Tibial artery (tissue), 4 donors: ENCODE data around the gene AMER2.
A peak's percentile ranks its signal among the peaks of the same experiment; 100 is the strongest.

Source experiments
- DNase-seq, 2 donors: peaks; one replicate each; pipeline ENCODE4 v3.0.0-alpha.2; 2019
- H3K27ac ChIP-seq, 2 donors: fragments of 200-600 bp; sonication (generic) in 1 of 2; 1 replicate in 1 of 2; 2 replicates in 1 of 2; pipeline ENCODE4 v1.5.1; 2018 to 2019; ENCODE audit warnings: mild to moderate bottlenecking in 1 of 2
- H3K27me3 ChIP-seq, 2 donors: fragments of 200-600 bp; sonication (generic) in 1 of 2; one replicate each; pipeline versions ENCODE4 v1.5.1 to v1.6.0; 2016 to 2019
- H3K36me3 ChIP-seq, 3 donors: fragments of 200-600 bp; sonication (generic) in 2 of 3; one replicate each; pipeline ENCODE4 v1.5.1; 2016 to 2019; ENCODE audit warnings: mild to moderate bottlenecking in 2 of 3
- H3K4me1 ChIP-seq, 4 donors: fragments of 200-600 bp; sonication (generic) in 2 of 4; 1 replicate in 3 of 4; 2 replicates in 1 of 4; pipeline ENCODE4 v1.5.1; 2016 to 2019
- H3K4me3 ChIP-seq, 2 donors: fragments of 200-600 bp; sonication (generic) in 1 of 2; 1 replicate in 1 of 2; 2 replicates in 1 of 2; pipeline ENCODE4 v1.5.1; 2018 to 2019; ENCODE audit warnings: mild to moderate bottlenecking in 2 of 2
- H3K9me3 ChIP-seq, 3 donors: fragments of 200-600 bp; sonication (generic) in 1 of 3; one replicate each; pipeline ENCODE4 v1.5.1; 2016 to 2019
- intact Hi-C: fragments of 100-400 bp; cut with DNase I; formaldehyde crosslinking; loops from one replicate; pipeline ENCODE4 v1.15.0; 2023; ENCODE audit warnings: low total_unique reads
- TF ChIP-seq, protein P1 (sequence below), 2 experiments: fragments of 200-600 bp in 1 of 2; fragments of 450-650 bp in 1 of 2; IDR thresholded peaks; one replicate each; pipeline ENCODE4 v1.5.1; 2017 to 2019; ENCODE audit warnings: antibody characterized with exemption in 2 of 2, mild to moderate bottlenecking in 1 of 2, moderate library complexity in 1 of 2

The AMER2 gene

DNA sequence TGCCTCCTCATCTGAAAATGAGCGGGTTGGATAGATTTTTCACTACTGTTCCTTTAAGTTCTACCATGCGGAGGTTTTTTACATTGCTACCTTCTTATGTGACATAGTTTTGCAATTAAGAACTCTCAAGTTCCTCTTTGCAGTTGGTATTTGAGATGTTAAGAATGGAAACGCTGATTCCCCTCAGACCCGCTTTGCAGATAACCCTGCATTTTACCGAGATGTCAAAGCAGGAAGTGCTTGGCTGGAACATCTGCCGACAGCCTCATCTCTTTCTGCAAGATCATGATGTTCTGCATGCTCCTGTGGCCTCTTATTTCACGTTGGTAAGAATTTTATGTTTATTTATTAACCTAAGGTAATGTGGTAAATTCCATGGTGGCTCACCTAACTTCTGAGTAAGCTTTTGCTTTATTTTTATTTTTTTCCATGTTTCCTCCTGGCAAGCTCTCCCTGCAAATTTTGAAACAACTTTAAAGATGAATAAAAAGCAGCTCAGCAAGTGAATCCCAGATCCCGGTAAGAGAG, 53.6 kb downstream of the AMER2 start:
- TF ChIP-seq, protein P1, sequence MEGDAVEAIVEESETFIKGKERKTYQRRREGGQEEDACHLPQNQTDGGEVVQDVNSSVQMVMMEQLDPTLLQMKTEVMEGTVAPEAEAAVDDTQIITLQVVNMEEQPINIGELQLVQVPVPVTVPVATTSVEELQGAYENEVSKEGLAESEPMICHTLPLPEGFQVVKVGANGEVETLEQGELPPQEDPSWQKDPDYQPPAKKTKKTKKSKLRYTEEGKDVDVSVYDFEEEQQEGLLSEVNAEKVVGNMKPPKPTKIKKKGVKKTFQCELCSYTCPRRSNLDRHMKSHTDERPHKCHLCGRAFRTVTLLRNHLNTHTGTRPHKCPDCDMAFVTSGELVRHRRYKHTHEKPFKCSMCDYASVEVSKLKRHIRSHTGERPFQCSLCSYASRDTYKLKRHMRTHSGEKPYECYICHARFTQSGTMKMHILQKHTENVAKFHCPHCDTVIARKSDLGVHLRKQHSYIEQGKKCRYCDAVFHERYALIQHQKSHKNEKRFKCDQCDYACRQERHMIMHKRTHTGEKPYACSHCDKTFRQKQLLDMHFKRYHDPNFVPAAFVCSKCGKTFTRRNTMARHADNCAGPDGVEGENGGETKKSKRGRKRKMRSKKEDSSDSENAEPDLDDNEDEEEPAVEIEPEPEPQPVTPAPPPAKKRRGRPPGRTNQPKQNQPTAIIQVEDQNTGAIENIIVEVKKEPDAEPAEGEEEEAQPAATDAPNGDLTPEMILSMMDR (IDR thresholded peaks at IDR 0.05): no peak
- peaks cover 0 to 15% of the 10 kb centered on the region in 2 donors for H3K27me3 ChIP-seq
- no peak for DNase-seq
- no peak overlapping the region for H3K4me3 ChIP-seq
- H3K27ac ChIP-seq: no peak overlapping the region
- H3K36me3 ChIP-seq: no peaks in the 10 kb centered on the region
- no peaks in the 10 kb centered on the region for H3K4me1 ChIP-seq
- no peaks in the 10 kb centered on the region for H3K9me3 ChIP-seq
- intact Hi-C loops: no loop called here

- intact Hi-C loops: no loop called here
- H3K27ac ChIP-seq: no peak overlapping the region
- DNase-seq: no peak
- H3K4me1 ChIP-seq: no peaks in the 10 kb centered on the region
- no peaks in the 10 kb centered on the region for H3K9me3 ChIP-seq
- H3K4me3 ChIP-seq: no peak overlapping the region
- no peaks in the 10 kb centered on the region for H3K36me3 ChIP-seq
- TF ChIP-seq, protein P1 (IDR thresholded peaks at IDR 0.05): no peak
- peaks cover 0 to 15% of the 10 kb centered on the region in 2 donors for H3K27me3 ChIP-seq
These were observed 54.8 kb downstream of the AMER2 start for GRCh38 chr13:25117312-25117711.

DNA sequence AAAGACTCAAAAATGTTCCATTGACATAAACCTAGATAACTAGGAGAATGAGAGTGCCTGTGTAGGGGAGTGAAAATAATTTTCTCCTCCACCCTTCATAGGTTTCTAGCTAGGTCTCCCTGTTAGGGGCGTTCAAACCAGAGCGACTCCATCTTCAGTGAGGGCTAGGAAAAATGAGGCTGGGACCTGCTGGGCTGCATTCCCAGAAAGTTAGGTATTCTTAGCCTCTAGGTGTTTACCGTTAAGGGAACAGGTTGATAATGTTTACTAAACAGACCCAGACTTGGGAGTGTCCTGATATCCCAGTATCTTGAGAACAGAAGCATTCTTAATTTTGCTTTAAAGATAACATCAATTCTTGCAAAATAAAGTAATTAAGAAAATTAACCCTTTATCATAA, 56.0 kb downstream of the AMER2 start:
- H3K4me1 ChIP-seq: no peaks in the 10 kb centered on the region
- H3K27me3 ChIP-seq: peaks cover 0 to 15% of the 10 kb centered on the region in 2 donors
- H3K27ac ChIP-seq: no peak overlapping the region
- intact Hi-C loops: no loop called here
- H3K9me3 ChIP-seq: no peaks in the 10 kb centered on the region
- DNase-seq: no peak
- H3K36me3 ChIP-seq: no peaks in the 10 kb centered on the region
- TF ChIP-seq, protein P1 (IDR thresholded peaks at IDR 0.05): no peak
- no peak overlapping the region for H3K4me3 ChIP-seq

DNA sequence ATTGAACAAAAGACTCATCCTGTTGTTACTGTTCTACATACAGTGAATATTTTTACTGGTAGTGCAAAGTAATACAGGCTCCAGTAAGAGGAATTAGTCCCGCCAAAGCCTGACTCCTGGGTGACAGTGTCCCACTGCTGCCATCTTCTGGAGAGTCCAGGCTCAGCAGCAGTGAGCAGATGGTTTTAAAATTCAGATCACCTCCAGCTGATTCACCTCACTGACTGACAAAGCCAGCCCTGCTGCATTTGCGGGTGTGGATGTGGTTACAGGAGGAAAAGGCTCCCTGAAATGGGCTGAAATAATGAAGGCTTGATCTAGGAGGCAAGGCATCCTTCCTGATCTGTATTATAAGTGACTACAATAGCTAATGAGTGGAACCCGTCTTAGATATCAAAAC, 57.9 kb downstream of the AMER2 start:
- Histone ChIP-seq H3K27me3 (peaks cover 0 to 9% of the 10 kb centered on the region in 2 donors), H3K4me3 (no peak overlapping the region), H3K4me1 (no peaks in the 10 kb centered on the region), H3K36me3 (no peaks in the 10 kb centered on the region), H3K27ac (no peak overlapping the region), H3K9me3 (no peaks in the 10 kb centered on the region)
- TF ChIP-seq, protein P1 (IDR thresholded peaks at IDR 0.05): peak; percentile 31 to 62
- intact Hi-C loops: no loop called here
- peak in 1 of 2 donors; percentile 46 for DNase-seq

- H3K36me3 ChIP-seq: no peaks in the 10 kb centered on the region
- peaks cover 0 to 9% of the 10 kb centered on the region in 2 donors for H3K27me3 ChIP-seq
- H3K27ac ChIP-seq: no peak overlapping the region
- TF ChIP-seq, protein P1 (IDR thresholded peaks at IDR 0.05): no peak
- DNase-seq: no peak
- H3K4me3 ChIP-seq: no peak overlapping the region
- intact Hi-C loops: no loop called here
- H3K4me1 ChIP-seq: no peaks in the 10 kb centered on the region
- no peaks in the 10 kb centered on the region for H3K9me3 ChIP-seq
These were observed 59.3 kb downstream of the AMER2 start for GRCh38 chr13:25112695-25113255.
